HEK293 (cell line): ENCODE data around the gene APCDD1.

Source experiments
- ZNF404 ChIP-seq: fragments of 450-650 bp; formaldehyde crosslinking; IDR thresholded peaks from 2 replicates; pipeline ENCODE4 v1.5.1; 2017; ENCODE audit warnings: missing biosample characterization, missing genetic modification characterization
- ZNF791 ChIP-seq: fragments of 450-650 bp; formaldehyde crosslinking; IDR thresholded peaks from 2 replicates; pipeline ENCODE4 v1.5.1; 2016; ENCODE audit warnings: missing biosample characterization, missing genetic modification characterization

GRCh38 chr18:10405014-10405493 lies 49.4 kb upstream of the APCDD1 start:
- TF ChIP-seq ZNF791 (tag by site-specific recombination) = no peak
- TF ChIP-seq ZNF404 (tag by site-specific recombination) = no peak
